Mammary epithelial cell (primary cell): ENCODE measurements around the gene NANOG.
"Not testable (repeated sequence)": the region's sequence is repeated elsewhere in the genome, so short reads cannot be mapped to it uniquely, and the experiment has no call there.

Source experiments
- EZH2 ChIP-seq: IDR thresholded peaks from 2 replicates; pipeline ENCODE4 v1.6.1; 2012; ENCODE audit warnings: low read length, inconsistent platforms, borderline replicate concordance
- TF ChIP-seq, protein P1 (sequence below), 2 donors: IDR thresholded peaks in 1 of 2; conservative IDR thresholded peaks in 1 of 2; 2 replicates each; pipeline ENCODE4 v1.5.1; 2011 to 2012; ENCODE audit warnings: inconsistent platforms in 2 of 2, low read length in 2 of 2, mild to moderate bottlenecking in 2 of 2, control low read depth in 1 of 2, low read depth in 1 of 2; ENCODE audit not compliant: insufficient read depth in 1 of 2; ENCODE audit errors: extremely low read depth in 1 of 2

GRCh38 chr12:7797269-7797668 lies 8.1 kb downstream of the NANOG start:
- TF ChIP-seq, protein P1, sequence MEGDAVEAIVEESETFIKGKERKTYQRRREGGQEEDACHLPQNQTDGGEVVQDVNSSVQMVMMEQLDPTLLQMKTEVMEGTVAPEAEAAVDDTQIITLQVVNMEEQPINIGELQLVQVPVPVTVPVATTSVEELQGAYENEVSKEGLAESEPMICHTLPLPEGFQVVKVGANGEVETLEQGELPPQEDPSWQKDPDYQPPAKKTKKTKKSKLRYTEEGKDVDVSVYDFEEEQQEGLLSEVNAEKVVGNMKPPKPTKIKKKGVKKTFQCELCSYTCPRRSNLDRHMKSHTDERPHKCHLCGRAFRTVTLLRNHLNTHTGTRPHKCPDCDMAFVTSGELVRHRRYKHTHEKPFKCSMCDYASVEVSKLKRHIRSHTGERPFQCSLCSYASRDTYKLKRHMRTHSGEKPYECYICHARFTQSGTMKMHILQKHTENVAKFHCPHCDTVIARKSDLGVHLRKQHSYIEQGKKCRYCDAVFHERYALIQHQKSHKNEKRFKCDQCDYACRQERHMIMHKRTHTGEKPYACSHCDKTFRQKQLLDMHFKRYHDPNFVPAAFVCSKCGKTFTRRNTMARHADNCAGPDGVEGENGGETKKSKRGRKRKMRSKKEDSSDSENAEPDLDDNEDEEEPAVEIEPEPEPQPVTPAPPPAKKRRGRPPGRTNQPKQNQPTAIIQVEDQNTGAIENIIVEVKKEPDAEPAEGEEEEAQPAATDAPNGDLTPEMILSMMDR (conservative IDR thresholded peaks at IDR 0.05 in 1 of 2, IDR thresholded peaks at IDR 0.05 in 1 of 2; ENCODE audit: extremely low read depth in 1 of 2, insufficient read depth in 1 of 2, low read depth in 1 of 2, low read length in 2 of 2) = not testable (repeated sequence)
- not testable (repeated sequence) for TF ChIP-seq EZH2
